ENCODE data around the gene ZNF91.

Gene ZNF91

DNA sequence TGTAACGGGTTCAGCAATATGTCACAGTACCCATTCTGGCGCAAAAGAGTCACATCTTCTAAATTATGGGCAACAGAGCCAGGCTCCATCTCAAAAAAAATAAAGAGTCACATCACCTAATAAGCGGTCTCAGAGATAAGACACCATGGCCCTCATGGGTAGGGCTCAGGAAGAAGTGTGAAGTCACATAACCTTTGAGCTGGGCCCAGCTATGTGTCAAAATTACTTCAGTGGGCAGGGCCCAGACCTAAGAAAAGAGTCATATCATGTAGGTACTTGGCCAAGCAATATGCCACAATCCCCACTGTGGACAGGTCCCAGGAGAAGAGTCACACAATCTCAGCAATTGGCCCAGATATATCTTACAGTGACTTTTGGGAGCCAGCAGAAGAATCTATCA lies 11.4 kb upstream of the ZNF91 start:
- DNase-seq (ENCODE audit: low read depth) = no peak
- no peak overlapping the region for H3K4me3 ChIP-seq (ENCODE audit: low read length)
- TF ChIP-seq CTCF (conservative IDR thresholded peaks at IDR 0.05; ENCODE audit: low read length) = no peak

GRCh38 chr19:23406091-23406490 lies 10.8 kb upstream of the ZNF91 start:
- DNase-seq (ENCODE audit: low read depth) = no peak
- TF ChIP-seq CTCF (conservative IDR thresholded peaks at IDR 0.05; ENCODE audit: low read length) = no peak
- H3K4me3 ChIP-seq (ENCODE audit: low read length) = no peak overlapping the region

GRCh38 chr19:23404676-23405075 lies 9.4 kb upstream of the ZNF91 start:
- H3K4me3 ChIP-seq (ENCODE audit: low read length) = no peak overlapping the region
- no peak for TF ChIP-seq CTCF (conservative IDR thresholded peaks at IDR 0.05; ENCODE audit: low read length)
- DNase-seq (ENCODE audit: low read depth) = no peak

DNA sequence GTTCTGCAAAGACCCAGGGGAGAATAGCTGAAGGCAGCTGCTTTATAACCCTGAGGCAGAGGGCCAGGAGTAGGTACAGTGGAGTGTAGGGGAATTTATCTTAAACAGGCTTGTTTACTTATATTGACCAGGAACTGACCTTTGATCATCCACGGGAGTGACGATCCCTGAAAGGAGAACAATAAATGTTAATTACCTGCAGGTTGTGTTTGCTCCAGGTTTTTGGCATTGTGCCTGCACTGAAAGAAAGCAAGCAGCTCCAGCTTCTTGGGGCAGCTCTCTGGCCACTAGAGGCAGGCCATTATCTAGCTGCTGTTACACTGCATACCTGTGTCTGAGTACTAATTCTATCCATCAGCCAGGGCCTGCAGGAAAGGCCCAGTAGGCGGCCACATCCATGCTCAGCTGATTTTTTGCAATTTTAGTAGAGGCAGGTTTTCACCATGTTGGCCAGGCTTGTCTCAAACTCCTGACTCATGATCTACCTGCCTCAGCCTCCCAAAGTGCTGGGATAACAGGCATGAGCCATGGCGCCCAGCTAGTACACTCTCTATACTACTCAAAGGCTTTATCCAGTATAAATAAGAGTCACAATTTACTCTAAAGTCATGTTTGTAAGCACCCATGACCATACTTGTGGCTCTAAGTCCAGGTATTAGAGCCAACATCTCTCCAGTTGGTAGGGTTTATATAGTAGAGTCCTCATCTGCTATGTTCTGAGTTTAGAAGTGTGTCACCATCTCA lies 8.5 kb upstream of the ZNF91 start:
- no peak overlapping the region for H3K4me3 ChIP-seq (ENCODE audit: low read length)
- DNase-seq (ENCODE audit: low read depth) = no peak
- TF ChIP-seq CTCF (conservative IDR thresholded peaks at IDR 0.05; ENCODE audit: low read length) = no peak

DNA sequence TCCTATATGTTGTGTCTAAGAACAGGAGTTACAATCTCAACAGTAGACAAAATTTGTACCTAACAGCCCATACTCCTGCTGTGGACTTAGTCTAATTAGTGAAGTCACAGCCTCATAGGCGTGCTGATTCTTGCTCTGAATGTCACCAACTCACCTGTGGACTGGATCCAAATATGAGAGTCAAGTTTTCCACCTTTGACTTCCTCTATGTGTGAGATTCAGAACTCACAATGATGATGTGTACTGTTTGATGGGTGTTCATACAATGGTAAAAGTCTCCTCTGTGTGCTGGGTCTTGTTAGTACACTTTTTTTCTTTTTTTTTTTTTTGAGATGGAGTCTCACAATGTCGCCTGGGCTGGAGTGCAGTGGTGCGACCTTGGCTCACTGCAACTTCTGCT lies 7.8 kb upstream of the ZNF91 start:
- H3K4me3 ChIP-seq (ENCODE audit: low read length) = no peak overlapping the region
- TF ChIP-seq CTCF (conservative IDR thresholded peaks at IDR 0.05; ENCODE audit: low read length) = no peak
- no peak for DNase-seq (ENCODE audit: low read depth)

- H3K4me3 ChIP-seq (ENCODE audit: low read length) = no peak overlapping the region
- no peak for DNase-seq (ENCODE audit: low read depth)
- TF ChIP-seq CTCF (conservative IDR thresholded peaks at IDR 0.05; ENCODE audit: low read length) = no peak
Observed at GRCh38 chr19:23402388-23402787, 7.1 kb upstream of the ZNF91 start.

DNA sequence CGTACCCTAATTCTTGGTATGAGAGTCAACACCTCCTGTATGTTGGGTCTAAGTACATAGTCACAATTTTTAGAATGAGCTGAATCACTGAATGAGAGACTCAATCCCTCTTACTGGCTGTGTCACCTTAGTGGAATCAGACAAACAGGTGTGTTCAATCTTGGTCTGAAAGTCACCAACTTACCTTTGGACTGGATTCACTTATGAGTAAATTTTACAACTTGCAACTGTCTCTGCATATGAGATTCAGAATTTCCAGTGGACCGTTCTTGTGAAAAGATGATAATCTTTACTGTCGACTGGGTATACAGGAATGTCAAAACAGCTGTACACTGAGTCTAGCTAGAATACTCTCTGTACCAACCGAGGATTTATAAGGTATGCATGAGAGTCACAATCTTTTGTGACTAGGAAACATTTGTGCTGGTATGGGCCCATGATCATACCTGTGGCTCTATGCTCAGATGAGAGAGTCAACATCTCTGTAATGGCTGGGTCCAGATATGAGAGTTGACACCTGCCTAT lies 5.9 kb upstream of the ZNF91 start:
- no peak for TF ChIP-seq CTCF (conservative IDR thresholded peaks at IDR 0.05; ENCODE audit: low read length)
- DNase-seq (ENCODE audit: low read depth) = no peak
- H3K4me3 ChIP-seq (ENCODE audit: low read length) = no peak overlapping the region

Measured in AG10803 (cell line).